Suprapubic skin (tissue), 3 donors: ENCODE data around the gene GOLGA2.

ENCODE experiments used
- CTCF ChIP-seq, 2 donors: fragments of 200-600 bp in 1 of 2; fragments of 450-650 bp in 1 of 2; sonication (generic) in 1 of 2; IDR thresholded peaks; one replicate each; pipeline ENCODE4 v1.5.1; 2016 to 2019; ENCODE audit warnings: antibody characterized with exemption in 2 of 2, mild to moderate bottlenecking in 1 of 2, moderate library complexity in 1 of 2
- POLR2A ChIP-seq, 2 donors: fragments of 450-650 bp; IDR thresholded peaks; one replicate each; pipeline ENCODE4 v1.6.1; 2017; ENCODE audit warnings: antibody characterized with exemption in 2 of 2, mild to moderate bottlenecking in 2 of 2, moderate library complexity in 2 of 2

GRCh38 chr9:128225770-128226411 lies 49.9 kb downstream of the GOLGA2 start:
- TF ChIP-seq CTCF (IDR thresholded peaks at IDR 0.05) (no peak), POLR2A (IDR thresholded peaks at IDR 0.05) (no peak)
